Glomerular visceral epithelial cell (primary cell): ENCODE data around the gene C14orf180.

ENCODE experiments used
- DNase-seq: peaks from one replicate; pipeline ENCODE4 v3.0.0-alpha.2; 2016; ENCODE audit errors: extremely low spot score

The C14orf180 gene

DNA sequence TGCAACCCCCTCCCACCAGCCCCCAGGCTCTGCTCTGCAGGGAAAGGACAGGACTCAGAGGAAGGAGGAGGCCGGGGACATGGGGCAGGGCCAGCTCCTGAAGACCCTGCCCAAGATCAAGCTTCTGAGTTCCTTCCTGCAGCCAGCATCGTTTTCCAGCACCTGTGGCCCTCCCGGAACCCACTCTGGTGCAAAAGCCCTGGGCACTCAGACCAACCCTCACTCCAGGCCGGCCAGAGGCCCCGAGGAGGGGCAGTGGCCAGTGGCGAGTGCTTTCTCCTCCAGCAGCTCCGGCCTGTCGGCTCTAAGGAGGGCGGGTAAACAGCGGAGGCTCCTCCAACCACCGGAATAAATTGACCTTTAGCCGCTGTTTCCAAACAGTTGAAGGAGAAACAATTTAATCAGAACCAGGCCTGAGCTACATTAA lies 14.2 kb downstream of the C14orf180 start:
- no peak for DNase-seq

DNA sequence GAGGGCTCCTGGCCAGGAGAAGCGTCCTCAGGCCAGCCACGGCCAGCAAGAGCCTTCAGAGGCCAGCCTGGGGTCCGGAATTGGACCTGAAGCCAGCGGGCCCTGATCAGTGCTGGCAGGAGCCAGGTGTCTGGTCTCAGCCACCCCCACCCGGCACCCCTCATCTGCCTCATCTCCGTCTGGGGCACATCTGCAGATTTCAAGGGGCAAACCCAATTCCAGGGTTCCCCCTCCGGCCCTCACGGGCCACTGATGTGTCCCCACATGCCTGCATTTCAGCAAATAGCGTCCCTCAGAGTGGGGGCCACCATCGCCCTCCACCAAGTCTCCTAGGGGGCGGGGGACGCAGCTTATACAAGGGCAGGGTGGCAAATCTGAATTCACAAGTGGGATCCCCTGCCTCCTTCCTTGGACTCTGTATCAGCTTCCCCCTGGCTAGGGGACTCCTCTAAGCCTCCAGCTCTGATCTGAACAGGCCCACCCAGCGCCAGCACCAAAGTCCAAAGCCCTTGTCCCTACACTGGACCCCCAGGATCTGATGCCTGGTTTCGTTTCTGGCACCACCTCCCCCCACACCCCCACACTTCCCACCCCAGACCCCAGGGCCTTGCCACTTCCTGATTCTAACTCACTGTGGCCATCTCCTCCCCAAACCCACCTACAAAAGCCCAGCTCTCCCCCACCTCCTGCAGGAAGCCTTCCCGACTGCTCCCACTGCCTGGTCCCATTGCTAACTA lies 14.9 kb downstream of the C14orf180 start:
- no peak for DNase-seq

DNA sequence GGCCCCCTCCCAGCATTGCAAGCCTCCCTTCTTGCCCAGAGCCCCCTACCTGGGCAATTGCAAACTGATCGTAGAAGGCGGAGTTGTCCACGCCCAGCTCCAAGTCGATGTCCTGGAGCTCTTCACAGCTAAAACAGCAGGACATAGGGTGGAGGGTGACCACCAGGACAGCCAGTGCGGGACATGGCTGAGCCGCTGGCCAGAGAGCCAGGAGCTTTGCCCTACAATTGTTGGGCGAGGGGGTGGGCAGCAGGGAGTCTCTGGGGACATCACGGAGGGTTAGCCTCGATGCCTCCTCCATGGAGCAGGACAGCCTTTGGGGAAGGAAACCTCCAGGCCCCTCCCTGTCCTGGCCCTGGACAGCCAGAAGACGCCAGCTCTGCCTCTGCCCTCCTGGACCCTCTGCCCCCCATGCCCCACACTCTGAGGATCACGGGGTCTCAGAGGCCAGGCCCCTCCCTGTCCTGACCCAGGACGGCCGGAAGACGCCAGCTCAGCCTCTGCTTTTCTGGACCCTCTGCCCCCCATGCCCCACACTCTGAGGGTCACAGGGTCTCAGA lies 15.6 kb downstream of the C14orf180 start:
- DNase-seq = no peak

DNA sequence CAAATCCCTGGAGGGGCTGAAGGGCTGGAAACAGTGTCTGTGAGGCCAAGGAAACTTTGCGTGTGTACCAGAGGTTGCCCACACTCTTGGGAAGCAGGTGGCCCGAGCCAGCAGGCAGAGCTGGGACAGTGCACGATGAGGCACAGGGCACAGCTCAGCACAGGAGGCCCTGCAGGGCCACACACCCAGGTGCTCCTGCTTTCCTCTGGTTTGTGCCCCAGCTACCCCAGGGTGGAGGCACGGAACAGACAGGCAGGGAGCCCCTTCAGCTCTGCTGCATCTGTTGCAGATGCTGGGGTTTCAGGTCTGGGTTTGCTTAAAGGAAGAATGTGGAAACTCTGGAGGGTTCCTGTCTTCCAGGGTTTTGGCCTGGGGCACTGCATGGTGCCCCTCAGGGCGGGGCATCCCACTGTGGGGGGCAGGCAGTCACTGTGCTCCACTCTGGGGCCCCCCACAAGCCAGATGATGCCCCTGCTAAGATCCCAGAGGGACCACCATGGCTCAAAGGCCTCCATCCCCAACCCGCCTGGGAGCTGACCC lies 16.4 kb downstream of the C14orf180 start:
- no peak for DNase-seq

DNA sequence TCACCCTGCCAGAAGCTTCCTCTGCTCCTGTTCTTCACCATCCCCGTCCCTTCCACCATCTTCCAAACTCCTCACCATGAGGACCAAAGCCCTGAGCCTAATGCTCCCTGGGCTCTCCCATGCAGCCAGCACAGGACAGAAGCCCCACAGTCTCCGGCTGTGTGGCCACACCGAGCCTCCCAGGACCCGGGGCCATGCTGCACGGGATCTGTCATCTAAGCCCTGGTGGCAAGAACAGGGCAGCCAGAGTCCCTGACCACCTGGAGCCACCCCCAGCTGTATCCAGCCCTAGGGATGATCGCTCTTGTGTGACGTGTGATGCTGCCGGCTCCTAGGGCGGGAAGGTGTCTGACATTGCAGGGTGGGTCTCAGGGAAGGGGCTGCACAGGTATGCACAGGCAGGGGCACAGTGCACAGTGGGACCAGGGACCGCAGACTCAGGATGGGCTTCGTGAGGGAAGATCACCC lies 16.9 kb downstream of the C14orf180 start:
- DNase-seq = no peak

DNA sequence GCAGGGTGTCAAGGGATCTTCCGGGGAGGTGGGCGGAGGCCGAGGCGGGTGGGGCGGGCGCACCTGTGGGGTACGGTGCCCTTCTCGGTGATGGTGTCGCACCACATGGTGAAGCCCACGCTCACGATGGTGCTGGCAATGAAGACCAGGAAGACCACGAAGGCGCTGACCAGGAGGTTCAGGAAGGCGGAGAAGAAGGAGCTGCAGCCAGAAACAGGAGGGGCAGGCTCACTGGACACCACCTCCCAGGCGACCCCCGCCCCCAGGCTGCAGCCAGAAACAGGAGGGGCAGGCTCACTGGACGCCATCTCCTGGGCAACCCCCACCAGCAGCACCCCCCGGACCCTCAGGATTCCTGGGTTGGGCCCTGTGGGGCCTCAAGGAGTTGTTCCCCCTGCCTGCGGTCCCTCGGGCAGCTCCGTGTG lies 17.4 kb downstream of the C14orf180 start:
- DNase-seq = no peak

DNA sequence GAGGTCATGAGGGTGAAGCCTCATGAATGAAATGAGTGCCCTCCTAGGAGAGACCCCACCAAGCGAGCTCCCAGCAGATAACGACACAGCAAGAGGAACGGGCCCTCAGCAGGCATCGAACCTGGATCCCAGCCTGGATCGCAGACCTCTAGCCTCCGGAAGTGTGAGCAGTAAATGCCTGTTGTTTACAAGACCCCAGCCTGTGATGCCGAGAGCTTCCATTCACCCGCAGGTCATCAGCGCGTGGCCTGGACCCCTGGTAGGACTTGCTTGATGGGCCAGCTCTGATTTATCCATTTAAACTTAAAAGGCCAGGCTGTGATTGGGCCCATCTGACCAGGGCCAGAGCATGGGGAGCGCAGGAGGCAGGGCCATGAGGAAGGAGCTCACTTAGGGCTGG lies 18.0 kb downstream of the C14orf180 start:
- DNase-seq = no peak

DNA sequence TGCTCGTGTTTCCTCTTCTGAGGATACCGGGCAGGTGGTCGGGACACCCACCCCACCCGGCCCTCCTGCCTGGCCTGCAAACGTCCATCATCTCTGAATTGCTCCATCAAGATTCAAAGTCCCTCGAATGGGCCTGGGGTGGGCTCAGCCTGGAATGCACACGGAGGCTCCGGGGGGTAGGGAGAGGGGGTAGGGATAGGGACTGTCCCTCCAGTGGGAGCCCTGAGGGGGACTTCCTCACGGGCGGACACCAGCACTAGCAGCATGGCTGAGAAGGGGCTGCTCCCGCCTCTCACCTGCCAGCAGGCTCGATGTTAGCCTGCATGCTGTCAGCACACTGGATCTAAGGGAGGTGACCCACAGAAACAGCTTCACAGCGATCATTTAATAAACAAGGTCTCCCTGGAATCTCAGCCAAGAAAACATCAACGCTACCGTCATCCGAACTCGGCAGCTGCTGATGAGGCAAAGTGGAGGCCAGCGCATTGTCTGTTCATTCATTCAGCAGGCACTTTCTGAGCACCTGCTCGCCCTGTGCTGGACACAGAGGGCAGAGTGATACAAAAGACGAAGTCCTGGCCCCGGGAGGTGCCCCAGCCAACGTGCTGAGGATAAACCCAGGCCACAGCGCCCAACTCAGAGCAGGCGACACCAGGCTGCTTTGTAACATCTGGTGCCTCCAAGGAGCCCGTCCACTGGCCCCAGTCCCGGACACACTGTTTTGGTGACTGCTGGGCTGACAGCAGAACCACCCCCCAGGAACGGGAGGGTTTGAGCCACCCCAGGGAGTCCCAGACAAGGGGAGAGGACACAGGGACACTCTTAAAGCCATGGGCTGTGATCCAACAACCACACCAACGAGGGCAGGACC lies 18.7 kb downstream of the C14orf180 start:
- no peak for DNase-seq

DNA sequence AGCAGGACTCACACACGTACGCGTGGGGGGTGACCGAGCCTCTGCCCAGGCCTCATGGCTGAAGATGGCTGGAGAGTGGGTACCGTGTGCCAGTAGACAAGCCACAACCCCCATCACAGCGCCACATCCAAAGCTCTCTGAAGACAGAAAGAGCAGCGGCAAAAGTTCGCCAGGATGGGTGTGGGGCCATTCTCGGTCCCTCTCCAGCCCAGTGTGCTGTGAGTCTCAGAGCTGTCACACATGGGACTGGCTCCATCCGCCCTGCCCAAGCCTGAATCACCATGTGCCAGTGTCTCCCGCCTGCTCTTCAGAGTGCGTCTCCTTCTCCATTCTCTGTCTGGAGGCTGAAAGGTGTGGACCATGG lies 19.3 kb downstream of the C14orf180 start:
- no peak for DNase-seq

DNA sequence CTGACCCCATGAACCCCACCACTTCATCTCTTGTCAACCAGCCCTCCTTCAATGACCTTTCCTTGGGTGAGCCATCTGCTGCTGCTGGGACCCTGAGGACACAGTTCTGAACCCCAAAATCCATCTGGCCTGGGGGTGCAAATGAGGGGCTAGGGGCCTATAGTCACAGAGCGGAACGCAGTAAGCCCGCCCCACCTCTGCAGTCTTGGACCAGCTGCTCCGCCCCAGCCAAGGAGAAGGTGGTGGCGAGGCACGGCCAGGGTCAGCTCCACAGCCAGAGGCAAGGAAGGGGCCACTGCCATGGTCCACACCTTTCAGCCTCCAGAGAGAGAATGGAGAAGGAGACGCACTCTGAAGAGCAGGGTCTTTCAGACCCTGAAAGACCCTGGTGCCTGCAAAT lies 19.9 kb downstream of the C14orf180 start:
- no peak for DNase-seq

DNA sequence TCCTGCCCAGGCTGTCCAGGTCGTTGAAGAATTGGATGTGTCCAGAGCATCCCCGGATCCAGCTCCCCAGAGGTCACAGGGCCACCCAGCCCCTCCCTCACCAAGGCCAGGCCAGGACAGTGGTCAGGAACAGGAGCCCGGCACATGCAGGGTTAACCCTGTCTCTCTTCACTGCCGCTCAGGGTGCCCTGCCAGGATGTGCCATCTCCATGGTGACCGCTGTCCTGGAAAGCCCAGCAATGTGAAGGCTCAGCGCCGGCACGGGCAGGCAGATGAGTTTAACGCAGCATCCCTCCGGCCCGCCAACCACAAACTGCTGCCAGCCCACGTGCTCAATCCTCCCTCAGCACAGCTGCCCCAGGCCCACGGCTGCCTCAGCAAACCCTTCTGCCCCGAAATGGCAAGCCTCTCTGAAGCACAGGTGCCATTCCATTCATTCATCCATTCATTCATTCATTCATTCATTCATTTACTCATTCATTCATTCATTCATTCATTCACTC lies 20.6 kb downstream of the C14orf180 start:
- peak; percentile 58 for DNase-seq

DNA sequence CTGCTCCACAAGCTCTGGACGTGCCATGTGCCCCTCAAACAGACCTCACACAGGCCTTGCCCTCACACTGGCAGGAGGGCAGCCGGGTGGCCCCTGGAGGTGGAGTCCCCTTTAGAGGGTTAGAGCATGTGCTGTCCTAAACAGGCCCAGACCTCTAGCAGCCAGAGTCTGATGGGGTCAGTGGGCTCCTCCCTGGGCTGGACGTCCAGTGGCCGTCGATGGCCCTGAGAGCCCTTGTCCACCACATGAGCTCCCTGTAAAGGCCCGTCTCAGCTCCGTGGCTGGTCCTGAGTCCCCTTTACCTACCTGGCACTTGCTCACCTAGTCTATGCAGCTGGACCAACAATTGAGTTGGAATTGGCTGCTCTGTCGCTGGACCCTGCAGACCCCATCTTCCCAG lies 21.2 kb downstream of the C14orf180 start:
- no peak for DNase-seq

DNA sequence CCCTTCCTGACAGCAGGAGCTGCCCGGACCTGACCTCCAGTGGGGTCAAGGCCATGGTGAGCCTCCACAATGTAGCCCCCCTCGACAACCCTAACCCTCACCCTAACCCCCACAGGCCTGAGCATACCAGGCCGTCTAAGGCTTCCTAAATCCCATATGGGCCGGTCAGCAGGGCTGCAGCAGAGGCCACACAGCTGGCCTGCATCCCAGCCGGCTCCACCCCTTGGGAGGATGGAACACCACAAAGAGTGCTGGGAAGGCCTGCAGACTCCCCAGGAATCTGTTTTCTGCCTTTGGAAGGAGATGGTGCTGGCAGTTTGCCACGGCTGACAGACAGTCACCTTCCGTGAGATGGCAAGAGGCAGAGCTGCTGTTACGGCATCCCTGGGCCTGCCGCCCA lies 22.2 kb downstream of the C14orf180 start:
- peak; percentile 6 for DNase-seq

DNA sequence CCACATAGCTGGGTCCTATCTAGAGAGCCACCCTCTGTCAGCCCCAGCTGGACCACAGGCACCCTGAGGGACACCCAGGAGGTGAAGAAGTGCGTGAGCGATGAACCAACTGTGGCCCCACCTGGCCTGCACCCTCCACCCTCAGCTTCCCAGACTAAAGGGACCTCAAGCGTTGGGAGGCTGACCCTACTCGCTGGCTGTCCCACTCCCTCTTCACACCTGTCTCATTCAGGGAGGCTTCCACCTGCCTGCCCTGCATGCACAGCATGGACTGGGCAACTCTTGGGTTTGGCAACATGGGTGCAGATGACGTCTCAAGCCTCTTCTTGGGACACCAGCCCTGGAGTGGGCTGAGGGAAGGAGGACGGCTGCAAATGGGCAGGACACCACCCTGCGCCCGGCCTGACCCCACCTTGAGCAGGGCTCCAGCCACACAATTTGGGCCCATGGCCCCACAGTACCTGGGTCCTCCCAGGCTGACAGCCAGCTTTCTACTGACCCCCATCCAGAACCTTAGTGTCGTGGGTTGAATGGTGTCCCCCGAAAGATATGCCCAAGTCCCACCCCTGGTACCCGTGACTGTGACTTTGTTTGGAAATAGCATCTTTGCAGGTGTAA lies 22.9 kb downstream of the C14orf180 start:
- DNase-seq = no peak

DNA sequence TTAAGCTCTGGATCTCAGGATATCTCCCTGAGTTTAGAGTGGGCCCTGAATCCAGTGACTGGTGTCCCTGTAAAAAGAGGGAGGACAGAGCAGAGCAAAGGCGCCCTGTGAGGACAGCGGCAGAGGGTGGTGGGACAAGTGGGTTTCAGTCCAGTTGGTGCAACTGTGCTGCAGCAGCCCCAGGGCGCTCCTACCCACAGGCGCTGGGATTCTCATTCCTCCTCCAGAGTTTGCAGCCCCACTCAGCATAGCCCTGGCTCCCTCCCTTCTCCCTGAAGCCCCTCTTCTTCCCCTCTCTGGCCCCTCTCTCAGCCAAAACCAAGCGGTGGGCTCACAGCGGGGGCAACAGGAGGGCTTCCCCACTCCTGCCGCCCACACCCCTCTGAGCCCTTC lies 23.4 kb downstream of the C14orf180 start:
- DNase-seq = no peak

DNA sequence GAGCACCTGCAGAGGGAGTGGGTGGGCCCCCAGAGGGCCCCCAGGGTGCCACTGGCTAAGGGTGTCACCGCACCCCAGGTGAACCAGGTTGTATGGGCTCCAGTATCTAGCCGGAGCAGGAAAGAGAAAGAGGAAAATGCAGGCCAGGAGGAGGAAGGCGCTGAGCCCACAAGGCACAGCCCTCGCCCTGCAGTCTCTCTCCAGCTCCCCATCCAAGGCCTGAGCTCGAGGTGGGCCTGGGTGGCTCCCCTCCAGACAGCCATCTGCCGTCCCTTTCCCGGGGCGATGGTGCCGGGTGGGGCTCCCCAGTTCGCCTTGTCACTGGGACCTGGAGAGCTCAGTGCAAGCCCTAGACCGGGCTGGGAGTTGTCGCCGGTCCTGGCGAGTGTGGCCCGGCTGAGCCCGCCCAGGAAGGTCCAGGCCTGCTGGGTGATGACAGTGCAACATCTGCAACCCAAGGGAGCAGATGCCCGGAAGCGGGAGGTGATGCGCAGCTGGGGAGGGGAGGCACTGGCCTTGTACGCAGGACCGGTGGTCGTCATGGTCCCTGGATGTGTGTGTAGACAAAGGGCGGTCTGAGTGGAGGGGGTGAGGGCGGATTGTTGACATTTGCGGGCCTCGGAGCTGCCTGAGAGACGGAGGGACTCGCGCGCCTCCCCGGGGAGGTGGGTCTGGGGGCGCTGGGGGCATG lies 24.3 kb downstream of the C14orf180 start:
- DNase-seq = no peak

DNA sequence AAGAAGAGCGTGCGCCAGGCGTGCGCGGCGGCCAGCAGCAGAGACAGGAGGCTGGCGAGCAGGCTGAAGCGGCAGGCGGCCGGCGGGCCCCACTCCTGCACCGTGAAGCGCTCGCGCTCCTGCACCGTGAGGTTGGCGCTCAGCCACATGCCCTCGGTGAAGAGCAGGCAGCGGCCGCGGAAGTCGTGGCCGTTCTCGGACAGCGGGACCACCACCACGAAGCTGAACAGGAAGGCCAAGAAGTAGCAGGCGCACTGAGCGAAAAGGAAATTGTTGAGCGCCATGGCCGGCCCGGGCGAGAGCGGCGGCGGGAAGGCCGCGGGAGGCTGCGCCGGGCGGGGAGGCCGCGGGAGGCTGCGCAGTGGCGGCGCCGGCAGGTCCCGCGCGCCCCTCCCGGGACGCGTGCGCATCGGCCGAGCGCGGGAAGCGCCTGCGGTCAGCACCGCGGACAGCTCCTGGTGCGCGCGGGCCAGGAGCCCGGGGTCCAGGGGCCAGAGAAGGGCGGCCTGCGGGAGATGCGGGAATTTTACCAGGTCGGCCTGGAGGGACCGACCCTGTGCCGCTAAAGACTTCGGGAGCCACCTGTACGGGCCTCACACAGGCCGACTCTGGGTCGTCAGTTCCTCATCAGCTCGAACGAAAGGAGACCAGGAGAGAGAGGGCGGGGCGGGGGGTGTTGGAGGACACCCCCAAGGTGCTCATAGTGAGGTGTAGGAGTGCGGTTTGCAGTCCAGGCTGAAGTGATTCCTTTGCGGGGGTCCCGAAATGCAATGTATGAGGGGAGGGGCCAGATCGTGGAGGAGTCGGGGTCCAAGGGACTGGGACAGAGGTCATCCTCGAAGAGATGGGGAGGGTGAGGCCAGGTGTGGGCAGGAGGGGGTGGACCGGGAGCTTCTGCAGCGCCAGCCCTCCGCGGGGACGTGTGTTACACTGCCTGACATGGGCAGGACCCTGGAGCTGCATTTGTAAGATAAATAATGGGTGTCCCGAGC lies 25.2 kb downstream of the C14orf180 start, which contains the start of gene TMEM179:
TMEM179 (minus strand) TSS at position 315 of the 992 bp plus-strand sequence; CDS start at position 284, 31 bp downstream.
- DNase-seq = peak; percentile 18

DNA sequence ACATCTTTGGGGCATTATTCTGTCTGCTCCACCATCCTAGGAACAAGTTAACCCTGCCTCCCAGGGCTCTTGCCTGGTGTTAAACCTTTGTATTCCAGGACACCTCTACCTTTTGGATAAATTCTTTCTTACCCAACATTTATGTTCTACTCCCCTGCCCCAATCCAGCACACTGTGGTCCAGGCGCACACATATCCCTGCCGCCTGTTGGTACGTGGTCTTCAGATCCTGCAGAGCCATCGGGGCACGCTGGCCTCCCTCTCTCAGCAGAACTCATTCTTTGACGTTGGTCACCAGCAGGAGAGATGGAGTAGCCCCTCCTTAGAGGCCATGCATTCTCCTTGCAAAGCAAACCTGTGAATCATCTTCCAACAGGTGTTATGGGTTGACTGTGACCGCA lies 30.1 kb downstream of the C14orf180 start:
- DNase-seq = no peak

DNA sequence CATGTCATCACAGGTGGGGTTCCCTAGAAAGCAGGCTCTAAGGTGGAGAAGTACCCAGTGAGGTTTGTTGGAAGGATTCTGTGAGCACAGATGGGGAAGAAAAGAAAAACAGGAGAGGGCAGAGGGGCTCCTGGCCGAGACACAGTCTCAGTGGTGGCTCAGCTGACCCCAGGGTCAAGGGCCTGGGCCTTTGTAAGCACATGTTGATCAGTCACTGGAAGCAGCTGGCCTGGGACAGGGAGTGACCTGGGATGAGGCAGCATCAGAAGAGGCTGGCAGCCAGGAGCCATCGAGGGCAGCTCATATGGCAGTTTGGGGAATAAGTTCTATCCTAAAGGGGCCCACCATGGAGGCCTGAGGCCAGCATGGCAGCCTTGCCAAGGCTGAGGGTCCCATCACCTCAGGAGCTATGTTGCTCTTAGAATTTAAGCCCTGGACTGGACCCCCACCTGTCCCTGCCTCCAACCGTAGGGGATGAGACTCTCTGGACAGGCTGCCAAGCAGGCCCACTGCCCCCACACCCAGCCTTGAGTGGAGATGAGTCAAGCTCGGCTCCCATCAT lies 31.3 kb downstream of the C14orf180 start:
- DNase-seq = no peak
